ENCODE measurements around the gene IL25.
A peak's percentile ranks its signal among the peaks of the same experiment; 100 is the strongest.
"Not testable (repeated sequence)": the region's sequence is repeated elsewhere in the genome, so short reads cannot be mapped to it uniquely, and the experiment has no call there.

IL25 gene

GRCh38 chr14:23372509-23372908, at the start of gene IL25:
TSS of gene IL25 (plus strand) at chr14:23372809.
- no peak for DNase-seq

- DNase-seq = no peak
Observed at GRCh38 chr14:23323838-23324454, 48.7 kb upstream of the IL25 start.

GRCh38 chr14:23324455-23324846, 48.2 kb upstream of the IL25 start:
- no peak for DNase-seq

DNA sequence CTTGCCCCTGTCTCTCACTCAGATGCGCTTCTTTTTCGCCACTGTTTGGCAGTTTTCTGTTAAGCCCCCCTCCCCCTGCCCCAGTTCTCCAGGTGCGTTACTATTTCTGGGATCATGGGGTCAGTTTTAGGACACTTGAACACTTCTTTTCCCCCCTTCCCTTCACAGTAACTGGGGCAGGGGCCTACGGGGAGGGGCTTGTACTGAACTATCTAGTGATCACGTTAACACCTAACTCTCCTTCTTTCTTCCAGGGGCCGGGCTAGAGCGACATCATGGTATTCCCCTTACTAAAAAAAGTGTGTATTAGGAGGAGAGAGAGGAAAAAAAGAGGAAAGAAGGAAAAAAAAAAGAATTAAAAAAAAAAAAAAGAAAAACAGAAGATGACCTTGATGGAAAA, 47.6 kb upstream of the IL25 start:
- DNase-seq = no peak

DNA sequence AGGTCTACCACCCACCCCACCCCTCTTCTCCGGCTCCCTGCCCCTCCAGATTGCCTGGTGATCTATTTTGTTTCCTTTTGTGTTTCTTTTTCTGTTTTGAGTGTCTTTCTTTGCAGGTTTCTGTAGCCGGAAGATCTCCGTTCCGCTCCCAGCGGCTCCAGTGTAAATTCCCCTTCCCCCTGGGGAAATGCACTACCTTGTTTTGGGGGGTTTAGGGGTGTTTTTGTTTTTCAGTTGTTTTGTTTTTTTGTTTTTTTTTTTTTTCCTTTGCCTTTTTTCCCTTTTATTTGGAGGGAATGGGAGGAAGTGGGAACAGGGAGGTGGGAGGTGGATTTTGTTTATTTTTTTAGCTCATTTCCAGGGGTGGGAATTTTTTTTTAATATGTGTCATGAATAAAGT, 46.9 kb upstream of the IL25 start:
- not testable (repeated sequence) for DNase-seq

DNA sequence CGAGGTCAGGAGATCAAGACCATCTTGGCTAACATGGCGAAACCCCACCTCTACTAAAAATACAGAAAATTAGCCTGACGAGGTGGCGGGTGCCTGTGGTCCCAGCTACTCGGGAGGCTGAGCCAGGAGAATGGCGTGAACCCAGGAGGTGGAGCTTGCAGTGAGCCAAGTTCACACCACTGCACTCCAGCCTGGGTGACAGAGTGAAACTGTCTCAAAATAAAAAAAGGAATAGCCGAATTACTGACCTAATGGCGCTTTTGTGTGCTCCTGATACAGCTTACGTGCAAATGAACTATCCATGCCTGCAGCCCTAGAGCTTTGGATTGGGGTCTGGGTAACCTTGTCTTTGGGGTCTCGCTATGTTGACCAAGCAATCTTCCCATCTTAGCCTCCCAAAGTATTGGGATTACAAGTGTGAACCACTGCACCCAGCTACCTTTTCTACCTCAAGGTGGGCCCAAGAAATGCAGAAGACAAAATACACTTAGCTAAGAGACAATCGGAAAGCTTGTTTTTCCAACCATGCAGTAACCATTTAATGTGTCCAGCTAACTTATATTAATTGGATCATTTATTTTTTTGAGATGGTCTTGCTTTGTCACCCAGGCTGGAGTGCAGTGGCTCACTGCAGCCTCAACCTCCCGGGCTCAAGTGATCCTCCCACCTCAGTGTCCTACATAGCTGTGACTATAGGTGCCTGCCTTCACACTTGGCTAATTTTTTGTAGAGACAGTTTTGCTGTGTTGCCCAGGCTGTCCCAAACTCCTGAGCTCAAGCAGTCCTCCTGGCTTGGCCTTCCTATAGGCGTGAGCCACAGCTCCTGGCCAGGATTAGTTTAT, 45.9 kb upstream of the IL25 start:
- DNase-seq = no peak

GRCh38 chr14:23327947-23328744, 44.5 kb upstream of the IL25 start:
- DNase-seq = peak; percentile 77

DNA sequence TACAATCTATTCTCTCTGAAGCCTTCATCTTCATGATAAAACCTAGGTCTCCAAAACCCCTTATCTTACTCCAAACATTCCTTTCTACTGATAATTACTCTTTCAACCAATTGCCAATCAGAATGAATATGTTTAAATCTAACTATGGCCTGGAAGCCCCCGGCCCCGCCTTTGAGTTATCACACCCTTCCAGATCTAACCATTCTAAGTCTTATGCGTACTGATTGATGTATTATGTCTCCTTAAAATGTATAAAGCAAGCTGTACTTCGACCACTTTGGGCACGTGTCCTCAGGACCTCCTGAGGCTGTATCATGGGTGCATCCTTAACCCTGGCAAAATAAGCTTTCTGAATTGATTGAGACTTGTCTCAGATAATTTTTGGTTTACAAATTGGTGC, 37.0 kb upstream of the IL25 start:
- no peak for DNase-seq

DNA sequence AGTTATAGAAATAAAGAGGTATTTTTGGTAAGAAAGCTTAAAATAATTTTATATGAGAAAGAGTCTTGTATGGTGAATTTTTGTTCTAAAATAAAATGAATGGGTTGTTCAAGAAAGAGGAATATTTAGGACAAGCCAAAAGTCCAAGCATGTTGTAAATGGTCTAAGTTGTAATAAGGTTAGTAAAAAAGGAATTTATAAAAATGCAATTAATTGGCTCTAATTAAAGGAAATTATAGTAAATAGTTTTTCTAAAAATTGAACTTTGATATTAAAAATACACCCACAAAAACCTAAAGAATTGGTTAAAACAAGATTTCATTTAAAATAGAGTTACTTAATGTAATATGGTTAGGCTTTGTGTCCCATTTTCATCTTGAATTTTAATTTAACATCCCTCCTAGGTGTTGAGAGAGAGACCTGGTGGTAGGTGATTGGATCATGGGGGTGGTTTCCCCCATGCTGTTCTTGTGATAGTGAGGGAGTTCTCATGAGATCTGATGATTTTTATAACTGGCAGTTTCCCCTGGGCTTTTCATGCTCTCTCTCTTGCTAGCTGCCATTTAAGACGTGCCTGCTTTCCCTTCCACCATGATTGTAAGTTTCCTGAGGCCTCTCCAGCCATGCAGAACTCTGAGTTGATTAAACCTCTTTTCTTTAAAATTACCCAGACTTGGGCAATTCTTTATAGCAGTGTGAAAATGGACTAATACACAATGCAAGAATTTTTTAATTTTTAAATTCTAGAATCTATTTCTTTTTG, 32.9 kb upstream of the IL25 start:
- DNase-seq = no peak

DNA sequence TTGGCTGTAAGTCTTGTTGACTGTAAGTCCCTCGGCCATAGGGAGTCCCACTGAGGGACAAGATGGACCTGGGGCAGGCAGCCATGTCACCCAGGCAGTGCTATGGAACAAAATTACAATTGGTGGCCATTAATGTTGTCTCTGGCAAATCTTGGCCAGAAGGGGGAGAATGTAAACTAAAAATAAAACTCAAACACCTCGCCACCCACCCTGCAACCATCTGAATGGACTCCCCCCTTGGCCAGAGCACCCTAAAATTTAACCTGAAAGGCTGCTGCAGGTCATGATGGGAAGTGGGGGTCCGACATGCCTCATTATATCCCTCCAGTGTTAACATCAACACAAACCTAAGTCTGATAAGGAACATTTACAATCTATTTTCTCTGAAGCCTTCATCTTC, 28.1 kb upstream of the IL25 start:
- no peak for DNase-seq

DNA sequence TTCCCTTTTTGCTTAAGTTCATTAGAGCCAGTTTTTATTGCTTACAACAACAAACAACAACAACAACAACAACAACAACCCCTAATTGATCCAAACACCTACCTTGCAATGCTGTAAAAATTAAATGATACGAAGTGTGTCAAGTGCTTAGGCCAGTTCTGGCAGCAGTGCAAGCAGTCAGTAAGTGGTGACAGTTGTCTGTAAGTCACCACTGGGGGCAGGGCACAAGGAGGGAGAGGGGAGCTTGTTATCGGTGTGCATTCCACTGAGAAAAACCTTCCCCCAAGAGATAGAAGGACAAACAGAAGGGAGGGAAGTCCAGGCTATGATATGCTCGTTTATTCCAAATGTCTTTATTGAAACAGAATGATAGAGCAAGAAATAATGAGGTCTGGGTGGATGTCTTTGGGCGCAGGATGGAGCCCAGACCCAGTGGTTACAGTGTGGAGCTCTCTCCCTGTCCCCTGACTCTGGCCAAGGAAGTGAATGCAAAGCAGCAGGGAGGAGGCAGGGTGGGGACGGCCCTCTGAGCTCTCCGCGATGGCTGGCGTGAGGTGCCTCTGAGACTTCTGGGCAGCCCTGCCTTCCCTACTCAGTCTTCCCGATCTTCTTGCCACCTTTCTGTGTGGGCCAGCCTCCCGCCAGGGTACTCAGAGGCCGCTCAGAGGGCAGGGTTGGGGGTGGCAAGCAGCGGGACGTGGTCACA, 26.5 kb upstream of the IL25 start:
- no peak for DNase-seq

GRCh38 chr14:23346693-23347405, 25.8 kb upstream of the IL25 start:
- DNase-seq = no peak

DNA sequence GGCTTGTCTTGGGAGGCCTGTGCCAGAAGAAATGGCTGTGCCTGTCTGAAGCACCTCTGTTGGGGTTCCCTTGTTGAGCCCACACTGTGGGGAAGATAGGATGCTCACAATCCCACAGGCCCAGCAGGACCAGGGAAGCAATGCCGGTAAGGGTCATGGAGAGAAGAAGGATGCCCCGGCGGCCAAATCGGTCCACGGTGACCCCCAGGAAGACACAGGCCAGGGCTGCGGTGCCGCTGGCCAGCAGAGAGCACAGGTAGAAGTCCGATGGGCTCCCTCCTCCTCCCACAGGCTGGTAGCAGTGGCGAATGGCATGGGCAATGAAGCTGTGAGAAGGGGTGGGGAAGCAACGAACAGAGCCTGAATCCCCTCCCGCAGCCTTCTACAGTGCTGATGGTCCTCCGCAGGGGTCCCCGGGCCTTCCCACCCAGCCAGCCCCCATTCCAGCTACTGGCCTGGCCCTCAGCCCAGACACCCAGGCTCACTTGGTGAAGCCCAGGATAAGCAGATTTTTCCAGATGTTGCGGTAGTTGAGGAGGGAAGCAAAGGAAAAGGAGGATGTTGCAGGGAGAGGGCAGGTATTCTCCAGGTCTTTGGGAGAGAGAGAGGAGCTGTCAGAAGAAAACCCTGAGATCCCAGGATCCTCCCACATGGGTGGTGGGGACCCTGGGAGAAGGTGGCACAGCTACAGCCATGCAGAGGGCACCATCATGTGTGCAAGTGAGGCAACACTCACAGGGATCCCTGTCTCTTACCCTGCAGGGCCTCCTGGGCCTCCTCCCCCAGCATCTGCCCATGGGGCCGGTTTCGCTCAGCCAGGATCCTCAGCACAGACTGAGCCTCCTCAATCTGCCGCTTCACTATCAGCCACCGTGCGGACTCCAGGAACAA, 25.0 kb upstream of the IL25 start:
- DNase-seq = no peak

GRCh38 chr14:23348297-23348655, 24.3 kb upstream of the IL25 start:
- no peak for DNase-seq

DNA sequence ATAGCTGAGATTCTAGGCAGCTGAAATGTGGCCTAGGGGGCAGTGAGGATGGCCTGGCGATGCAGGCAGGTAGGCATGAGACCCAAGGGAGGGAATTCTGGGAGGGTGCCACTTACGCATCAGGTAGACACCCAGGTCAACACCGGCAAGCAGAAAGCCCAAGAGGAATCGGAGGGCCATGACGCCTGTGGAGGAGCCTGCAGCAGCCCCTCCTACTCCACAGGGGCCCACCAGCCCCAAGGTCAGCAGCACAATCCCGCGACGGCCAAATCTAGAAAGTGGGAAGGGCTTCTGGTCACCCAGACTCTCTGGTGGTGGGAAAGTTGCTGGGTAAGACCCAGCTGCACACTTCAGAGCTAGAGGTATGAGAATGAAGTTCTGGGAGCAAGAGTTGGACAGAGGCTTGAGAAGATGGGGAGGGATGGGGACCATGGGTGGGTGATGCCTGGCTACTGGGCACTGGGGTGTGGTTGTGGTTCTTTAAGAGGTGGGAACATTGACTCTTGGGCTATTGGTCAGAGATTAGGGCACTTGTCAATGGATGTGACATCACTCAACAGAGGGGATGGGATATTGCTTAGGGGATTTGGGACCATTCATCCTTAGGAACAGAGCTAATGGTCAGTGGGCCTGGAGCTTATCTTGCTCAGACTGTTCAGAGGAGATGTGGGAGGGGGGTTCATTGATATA, 23.3 kb upstream of the IL25 start:
- no peak for DNase-seq

DNA sequence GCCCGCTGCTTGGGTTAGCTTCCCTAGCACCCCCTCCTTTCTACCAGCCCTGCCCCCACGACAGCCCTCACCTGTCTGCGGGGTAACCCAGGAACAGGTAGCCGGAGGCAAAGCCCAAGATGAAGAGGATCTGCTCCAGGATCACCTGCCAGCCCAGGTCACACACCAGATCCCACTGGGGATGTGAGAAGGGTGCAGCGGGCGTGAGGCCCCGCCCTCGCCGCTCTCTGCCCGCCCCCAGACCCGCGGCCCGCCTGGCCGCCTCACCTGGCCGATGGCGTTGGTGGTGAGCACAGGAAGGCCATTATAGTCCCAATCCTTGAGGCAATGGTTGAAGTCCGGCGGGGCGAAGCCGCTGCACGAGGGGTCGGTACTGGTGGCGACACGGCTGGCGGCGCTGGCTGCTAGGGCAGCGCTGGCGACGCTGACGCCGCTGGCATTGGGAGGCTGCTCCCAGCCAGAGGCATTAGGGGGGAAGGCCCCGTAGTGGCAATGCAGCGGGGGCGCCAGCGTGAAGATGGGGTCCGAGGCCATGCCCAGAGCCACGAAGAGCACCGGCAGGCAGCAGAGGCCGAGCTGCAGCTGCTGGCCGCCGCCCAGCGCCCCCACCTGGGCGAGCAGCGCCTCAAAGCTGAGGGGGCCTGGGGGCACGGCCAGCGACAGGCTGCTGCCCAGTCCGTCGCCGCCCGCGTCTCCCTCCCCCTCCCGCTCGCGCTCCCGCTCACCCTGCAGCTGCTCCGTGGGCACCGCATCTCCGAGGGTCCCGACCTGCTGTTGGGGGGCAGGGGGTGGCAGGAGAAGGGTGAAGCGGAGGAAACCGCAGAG, 20.7 kb upstream of the IL25 start:
- no peak for DNase-seq

- DNase-seq = peak; percentile 91
Observed at GRCh38 chr14:23352506-23353432, 19.8 kb upstream of the IL25 start, which contains the start of gene SLC22A17. TSS of gene SLC22A17 (minus strand) at chr14:23352887.

GRCh38 chr14:23353433-23353780, 19.2 kb upstream of the IL25 start:
- DNase-seq = no peak

Data from NCI-H1694 (cell line).